Mesendoderm (in vitro differentiated cells): ENCODE measurements around the gene HAUS1.
A peak's percentile ranks its signal among the peaks of the same experiment; 100 is the strongest.

Source experiments
- DNase-seq: peaks from one replicate; pipeline ENCODE4 v3.0.0; 2013
- H2AK5ac ChIP-seq: 2 replicates; pipeline ENCODE4 v1.6.1; 2013; ENCODE audit warnings: low read length, inconsistent platforms
- H2BK120ac ChIP-seq: 2 replicates; pipeline ENCODE4 v1.6.1; 2013; ENCODE audit warnings: low read depth, mild to moderate bottlenecking, low read length, moderate library complexity, mixed read lengths
- H2BK15ac ChIP-seq: replicated peaks from 2 replicates; pipeline ENCODE4 v1.6.1; 2013; ENCODE audit warnings: low read depth, mild to moderate bottlenecking, moderate library complexity
- H2BK5ac ChIP-seq: 2 replicates; pipeline ENCODE4 v1.6.1; 2013; ENCODE audit warnings: low read length, inconsistent platforms
- H3K18ac ChIP-seq: 2 replicates; pipeline ENCODE4 v1.6.1; 2013; ENCODE audit warnings: mild to moderate bottlenecking, low read length, mixed read lengths
- H3K23ac ChIP-seq: one replicate; pipeline ENCODE4 v1.6.1; 2013; ENCODE audit warnings: low read length
- H3K27ac ChIP-seq: 2 replicates; pipeline ENCODE4 v1.5.1; 2013; ENCODE audit warnings: low read depth, mild to moderate bottlenecking, inconsistent platforms, low read length, moderate library complexity
- H3K27me3 ChIP-seq: 2 replicates; pipeline ENCODE4 v1.6.1; 2013; ENCODE audit warnings: low read length, control low read depth, mild to moderate bottlenecking, inconsistent platforms; ENCODE audit not compliant: insufficient read depth, poor library complexity
- H3K36me3 ChIP-seq: 2 replicates; pipeline ENCODE4 v1.6.1; 2013; ENCODE audit warnings: low read length, inconsistent platforms; ENCODE audit not compliant: control insufficient read depth, insufficient read depth
- H3K4ac ChIP-seq: one replicate; pipeline ENCODE4 v1.6.1; 2013; ENCODE audit warnings: low read depth, mild to moderate bottlenecking, low read length, moderate library complexity
- H3K4me1 ChIP-seq: 2 replicates; pipeline ENCODE4 v1.6.1; 2013; ENCODE audit warnings: low read depth, low read length, inconsistent platforms; ENCODE audit not compliant: control insufficient read depth
- H3K4me2 ChIP-seq: 2 replicates; pipeline ENCODE4 v1.6.1; 2013; ENCODE audit warnings: low read length
- H3K4me3 ChIP-seq: 2 replicates; pipeline ENCODE4 v1.5.1; 2013; ENCODE audit warnings: mild to moderate bottlenecking, low read length
- H3K56ac ChIP-seq: one replicate; pipeline ENCODE4 v1.6.1; 2013; ENCODE audit warnings: low read length
- H3K79me1 ChIP-seq: 2 replicates; pipeline ENCODE4 v1.6.1; 2013; ENCODE audit warnings: low read length, inconsistent platforms
- H3K79me2 ChIP-seq: 2 replicates; pipeline ENCODE4 v1.6.1; 2013; ENCODE audit warnings: mild to moderate bottlenecking, low read length; ENCODE audit not compliant: control insufficient read depth, insufficient read depth
- H3K9ac ChIP-seq: 2 replicates; pipeline ENCODE4 v1.6.1; 2013; ENCODE audit warnings: low read length, inconsistent platforms
- H4K5ac ChIP-seq: one replicate; pipeline ENCODE4 v1.6.1; 2013; ENCODE audit warnings: low read length
- H4K8ac ChIP-seq: one replicate; pipeline ENCODE4 v1.6.1; 2013; ENCODE audit warnings: low read depth, mild to moderate bottlenecking, control low read depth, low read length, moderate library complexity
- WGBS: extraction: QIAGEN DNeasy Blood & Tissue Kit; methylation state at CpG from one replicate; pipeline ENCODE4 v1.1.7; 2013; ENCODE audit warnings: low lambda C conversion rate, missing lambda C conversion rate; ENCODE audit not compliant: insufficient coverage; ENCODE audit errors: extremely low coverage; 5-methylcytosine and 5-hydroxymethylcytosine counted together

Gene HAUS1

GRCh38 chr18:46097431-46097800 is 6.8 kb upstream of the HAUS1 start:
- no peak for DNase-seq

GRCh38 chr18:46097801-46098615 is 6.2 kb upstream of the HAUS1 start, which contains the start of gene ATP5F1A:
Gene ATP5F1A, minus strand, starts transcription at chr18:46098296. Its CDS starts 65 bp downstream, at chr18:46098231.
- peak within 1 kb of the TSS; percentile 84 for H3K4ac ChIP-seq
- WGBS: no CpG with 5 or more reads among the region's 53 CpGs
- peaks cover 2% of the 10 kb centered on the region for H3K79me1 ChIP-seq
- peak within 1 kb of the TSS; percentile 5 for H2BK120ac ChIP-seq
- peak within 1 kb of the TSS; percentile 30 for H4K8ac ChIP-seq
- H3K4me2 ChIP-seq: peak within 1 kb of the TSS; percentile 50
- H3K23ac ChIP-seq: peak within 1 kb of the TSS; percentile 82
- H2BK5ac ChIP-seq: peak within 1 kb of the TSS; percentile 94
- H3K79me2 ChIP-seq: peaks cover 40% of the 10 kb centered on the region
- peaks cover 3% of the 10 kb centered on the region for H3K4me1 ChIP-seq
- H2AK5ac ChIP-seq: peak within 1 kb of the TSS; percentile 75
- peak; percentile 92 for DNase-seq
- peak within 1 kb of the TSS; percentile 79 for H3K27ac ChIP-seq
- H3K18ac ChIP-seq: peak within 1 kb of the TSS; percentile 85
- peak within 1 kb of the TSS; percentile 96 for H3K4me3 ChIP-seq
- H3K36me3 ChIP-seq: no peaks in the 10 kb centered on the region
- H4K5ac ChIP-seq: peak within 1 kb of the TSS; percentile 12
- H3K56ac ChIP-seq: peak within 1 kb of the TSS; percentile 100
- peak within 1 kb of the TSS; percentile 89 for H2BK15ac ChIP-seq
- peak within 1 kb of the TSS; percentile 97 for H3K9ac ChIP-seq
- no peaks in the 10 kb centered on the region for H3K27me3 ChIP-seq

More at GRCh38 chr18:46097431-46097800, 6.8 kb upstream of the HAUS1 start:
- Histone ChIP-seq H3K4me1 (peaks cover 3% of the 10 kb centered on the region), H3K4ac (peak overlapping the region; percentile 84), H3K4me3 (peak overlapping the region; percentile 96), H4K5ac (no peak overlapping the region), H4K8ac (no peak overlapping the region), H3K79me2 (peaks cover 43% of the 10 kb centered on the region), H2BK15ac (no peak overlapping the region), H3K9ac (peak overlapping the region; percentile 97), H3K56ac (peak overlapping the region; percentile 100), H3K27ac (peak overlapping the region; percentile 46), H2AK5ac (peak overlapping the region; percentile 75), H3K18ac (peak overlapping the region; percentile 24), H2BK120ac (peak overlapping the region; percentile 5), H2BK5ac (peak overlapping the region; percentile 94), H3K23ac (peak overlapping the region; percentile 82), H3K79me1 (peaks cover 2% of the 10 kb centered on the region), H3K27me3 (no peaks in the 10 kb centered on the region), H3K36me3 (no peaks in the 10 kb centered on the region), H3K4me2 (peak overlapping the region; percentile 50)
- WGBS: no CpG with 5 or more reads among the region's 8 CpGs

GRCh38 chr18:46098616-46098933 is 5.6 kb upstream of the HAUS1 start:
- Histone ChIP-seq H3K27me3 (no peaks in the 10 kb centered on the region), H3K23ac (no peak overlapping the region), H3K4me2 (peak overlapping the region; percentile 38), H3K36me3 (no peaks in the 10 kb centered on the region), H3K56ac (peak overlapping the region; percentile 100), H3K9ac (peak overlapping the region; percentile 79), H3K4me1 (peaks cover 3% of the 10 kb centered on the region), H2BK120ac (no peak overlapping the region), H3K79me1 (peaks cover 2% of the 10 kb centered on the region), H3K27ac (peak overlapping the region; percentile 79), H3K79me2 (peaks cover 34% of the 10 kb centered on the region), H3K4me3 (no peak overlapping the region), H4K8ac (peak overlapping the region; percentile 30), H3K18ac (peak overlapping the region; percentile 85), H2BK15ac (no peak overlapping the region), H4K5ac (no peak overlapping the region), H3K4ac (peak overlapping the region; percentile 50), H2BK5ac (peak overlapping the region; percentile 86), H2AK5ac (no peak overlapping the region)
- no CpG with 5 or more reads among the region's 16 CpGs for WGBS
- DNase-seq: no peak

GRCh38 chr18:46099463-46099862 is 4.7 kb upstream of the HAUS1 start:
- Histone ChIP-seq H3K79me1 (no peaks in the 10 kb centered on the region), H3K4me1 (peaks cover 3% of the 10 kb centered on the region), H3K56ac (no peak overlapping the region), H3K79me2 (peaks cover 30% of the 10 kb centered on the region), H3K18ac (no peak overlapping the region), H3K27me3 (no peaks in the 10 kb centered on the region), H3K23ac (no peak overlapping the region), H4K8ac (no peak overlapping the region), H2BK5ac (no peak overlapping the region), H3K4me3 (no peak overlapping the region), H3K36me3 (no peaks in the 10 kb centered on the region), H2BK15ac (no peak overlapping the region), H2BK120ac (no peak overlapping the region), H3K4ac (no peak overlapping the region), H3K27ac (no peak overlapping the region), H2AK5ac (no peak overlapping the region), H3K4me2 (no peak overlapping the region), H4K5ac (no peak overlapping the region), H3K9ac (no peak overlapping the region)
- no peak for DNase-seq
- WGBS: no CpG with 5 or more reads among the region's 8 CpGs

- Histone ChIP-seq H3K23ac (no peak overlapping the region), H4K5ac (no peak overlapping the region), H3K18ac (no peak overlapping the region), H3K27me3 (no peaks in the 10 kb centered on the region), H3K9ac (no peak overlapping the region), H3K36me3 (no peaks in the 10 kb centered on the region), H3K4ac (no peak overlapping the region), H3K4me2 (no peak overlapping the region), H3K79me1 (peaks cover 3% of the 10 kb centered on the region), H3K27ac (no peak overlapping the region), H3K4me1 (peaks cover 2% of the 10 kb centered on the region), H3K79me2 (no peaks in the 10 kb centered on the region), H3K4me3 (no peak overlapping the region), H2BK15ac (no peak overlapping the region), H2BK120ac (no peak overlapping the region), H2BK5ac (no peak overlapping the region), H4K8ac (no peak overlapping the region), H3K56ac (no peak overlapping the region), H2AK5ac (no peak overlapping the region)
- no peak for DNase-seq
- WGBS: no CpG with 5 or more reads among the region's 5 CpGs
Measured at GRCh38 chr18:46109386-46109785, 5.2 kb downstream of the HAUS1 start.
